ENCODE data around the gene IPPK.

The IPPK gene

GRCh38 chr9:92669890-92670708 is at the start of gene IPPK:
TSS of gene IPPK (minus strand) at chr9:92670131. CDS start at chr9:92669988, 143 bp downstream.
- peak; percentile 97 to 98 for DNase-seq

- no peak for DNase-seq
Measured at GRCh38 chr9:92719028-92719647, 49.2 kb upstream of the IPPK start.

- no peak for DNase-seq
Measured at GRCh38 chr9:92718086-92719001, 48.4 kb upstream of the IPPK start.

GRCh38 chr9:92717201-92718085 is 47.5 kb upstream of the IPPK start:
- DNase-seq = no peak

- DNase-seq = peak; percentile 90 to 91
Measured at GRCh38 chr9:92716557-92716956, 46.6 kb upstream of the IPPK start.

- no peak for DNase-seq
Measured at GRCh38 chr9:92715488-92716231, 45.7 kb upstream of the IPPK start.

GRCh38 chr9:92714787-92715487 is 45.0 kb upstream of the IPPK start:
- no peak for DNase-seq

- no peak for DNase-seq
Measured at GRCh38 chr9:92714016-92714415, 44.1 kb upstream of the IPPK start.

GRCh38 chr9:92713528-92713927 is 43.6 kb upstream of the IPPK start:
- no peak for DNase-seq

GRCh38 chr9:92712767-92713166 is 42.8 kb upstream of the IPPK start:
- DNase-seq = no peak

- DNase-seq = peak in 1 of 2 experiments; percentile 32
Measured at GRCh38 chr9:92711844-92712243, 41.9 kb upstream of the IPPK start.

GRCh38 chr9:92711146-92711545 is 41.2 kb upstream of the IPPK start:
- no peak for DNase-seq

GRCh38 chr9:92710368-92710767 is 40.4 kb upstream of the IPPK start:
- no peak for DNase-seq

GRCh38 chr9:92709954-92710353 is 40.0 kb upstream of the IPPK start:
- no peak for DNase-seq

GRCh38 chr9:92709240-92709639 is 39.3 kb upstream of the IPPK start:
- DNase-seq = no peak

GRCh38 chr9:92707530-92707929 is 37.6 kb upstream of the IPPK start:
- no peak for DNase-seq

- DNase-seq = peak; percentile 38 to 58
Measured at GRCh38 chr9:92706218-92706940, 36.4 kb upstream of the IPPK start.

- DNase-seq = no peak
Measured at GRCh38 chr9:92704528-92704927, 34.6 kb upstream of the IPPK start.

GRCh38 chr9:92696619-92697018 is 26.7 kb upstream of the IPPK start:
- DNase-seq = no peak

- DNase-seq = no peak
Measured at GRCh38 chr9:92686954-92687353, 17.0 kb upstream of the IPPK start.

All from activated CD4-positive, alpha-beta T cell treated with anti-CD3 and anti-CD28 coated beads, Interleukin-2, amount 50 U/mL, for 48 hours (primary cell).